Keratinocyte (primary cell): ENCODE results near the gene PGA3. TPM values are rescaled to one million over a fixed set of nuclear protein-coding genes. Genes with fewer than 3 reads are reported as not detected.
"Not testable (repeated sequence)": the region's sequence is repeated elsewhere in the genome, so short reads cannot be mapped to it uniquely, and the experiment has no call there.

Experiments used
- DNase-seq: peaks from one replicate; pipeline ENCODE4 v3.0.0-alpha.2; 2011; ENCODE audit warnings: low read depth, missing footprints, low spot score
- FAIRE-seq: peaks from 2 replicates; lab custom pipeline; 2011; peaks lifted over from hg19 to GRCh38; lab: Jason Lieb, UNC
- H2AFZ ChIP-seq: 2 replicates; pipeline ENCODE4 v1.6.0; 2012; ENCODE audit warnings: low read length, control low read depth, inconsistent platforms; ENCODE audit not compliant: control insufficient read depth
- H3K27ac ChIP-seq: 2 replicates; pipeline ENCODE4 v1.5.1; 2011; ENCODE audit warnings: low read length; ENCODE audit not compliant: control insufficient read depth, insufficient read depth
- H3K27me3 ChIP-seq: 3 replicates; pipeline ENCODE4 v1.6.0; 2011; ENCODE audit warnings: low read length; ENCODE audit not compliant: control insufficient read depth, insufficient read depth; ENCODE audit errors: extremely low read depth
- H3K36me3 ChIP-seq, 2 experiments: 2 replicates in 1 of 2; 3 replicates in 1 of 2; pipeline ENCODE4 v1.5.1; 2011; ENCODE audit warnings: low read length in 2 of 2, mild to moderate bottlenecking in 1 of 2; ENCODE audit not compliant: control insufficient read depth in 2 of 2, insufficient read depth in 2 of 2; ENCODE audit errors: extremely low read depth in 1 of 2
- H3K4me1 ChIP-seq: 3 replicates; pipeline ENCODE4 v1.5.1; 2011; ENCODE audit warnings: low read length; ENCODE audit not compliant: control insufficient read depth, insufficient read depth; ENCODE audit errors: extremely low read depth
- H3K4me2 ChIP-seq: 3 replicates; pipeline ENCODE4 v1.6.0; 2011; ENCODE audit warnings: low read depth, low read length; ENCODE audit not compliant: control insufficient read depth, insufficient read depth; ENCODE audit errors: extremely low read depth
- H3K4me3 ChIP-seq, 3 experiments: fragments of 200-600 bp in 1 of 3; sonication (generic) in 1 of 3; 2 replicates in 2 of 3; 3 replicates in 1 of 3; pipeline ENCODE4 v1.5.1; 2011 to 2016; ENCODE audit warnings: low read length in 3 of 3, mild to moderate bottlenecking in 3 of 3, control low read depth in 2 of 3, inconsistent platforms in 1 of 3, low read depth in 1 of 3, mixed read lengths in 1 of 3, mixed run types in 1 of 3, moderate library complexity in 1 of 3; ENCODE audit not compliant: control insufficient read depth in 2 of 3, insufficient read depth in 2 of 3; ENCODE audit errors: extremely low read depth in 1 of 3
- H3K79me2 ChIP-seq: 2 replicates; pipeline ENCODE4 v1.6.0; 2012; ENCODE audit warnings: low read length; ENCODE audit not compliant: control insufficient read depth, insufficient read depth
- H3K9ac ChIP-seq: 3 replicates; pipeline ENCODE4 v1.6.0; 2011; ENCODE audit warnings: low read length; ENCODE audit not compliant: control insufficient read depth, insufficient read depth; ENCODE audit errors: extremely low read depth
- H3K9me1 ChIP-seq: 3 replicates; pipeline ENCODE4 v1.6.0; 2011; ENCODE audit warnings: low read length; ENCODE audit not compliant: control insufficient read depth, insufficient read depth; ENCODE audit errors: extremely low read depth
- H3K9me3 ChIP-seq: 2 replicates; pipeline ENCODE4 v1.5.1; 2012; ENCODE audit warnings: low read depth, low read length; ENCODE audit not compliant: control insufficient read depth
- H4K20me1 ChIP-seq: 3 replicates; pipeline ENCODE4 v1.6.0; 2011; ENCODE audit warnings: low read length; ENCODE audit not compliant: control insufficient read depth, insufficient read depth; ENCODE audit errors: extremely low read depth
- dilution Hi-C: fragments of 300-500 bp; cut with MboI; formaldehyde crosslinking; loops from one replicate; pipeline ENCODE4 v1.7.0; 2020; ENCODE audit warnings: low sequenced_read_pairs; ENCODE audit not compliant: extremely low pct_ligation_motif_present
- polyA plus RNA-seq, 5 experiments: library from polyadenylated mRNA; depleted of rRNA in 3 of 5; stranded (reverse) in 3 of 5; stranded (forward) in 1 of 5; unstranded in 1 of 5; fragments of >200 nt; gene quantifications; 1 replicate in 1 of 5; 2 replicates in 3 of 5; 3 replicates in 1 of 5; pipeline versions ENCODE4 v1.2.1 to v1.2.3, GENCODE V29; 2011 to 2012; ENCODE audit warnings: missing spikeins in 2 of 5, low read depth in 1 of 5, low replicate concordance in 1 of 5

PGA3 gene
- polyA plus RNA-seq, 1 donor (not counting 4 experiments of a cell fraction or from before 2014, with no cell fraction given), result not detected

GRCh38 chr11:61249201-61249600 lies 45.9 kb downstream of the PGA3 start:
- DNase-seq, H3K27ac ChIP-seq, dilution Hi-C loops, H3K4me1 ChIP-seq, H3K4me3 ChIP-seq, H2AFZ ChIP-seq, H3K36me3 ChIP-seq, H3K79me2 ChIP-seq, H3K4me2 ChIP-seq, FAIRE-seq, H3K27me3 ChIP-seq, H4K20me1 ChIP-seq, H3K9me1 ChIP-seq, H3K9me3 ChIP-seq, H3K9ac ChIP-seq: not testable (repeated sequence)

DNA sequence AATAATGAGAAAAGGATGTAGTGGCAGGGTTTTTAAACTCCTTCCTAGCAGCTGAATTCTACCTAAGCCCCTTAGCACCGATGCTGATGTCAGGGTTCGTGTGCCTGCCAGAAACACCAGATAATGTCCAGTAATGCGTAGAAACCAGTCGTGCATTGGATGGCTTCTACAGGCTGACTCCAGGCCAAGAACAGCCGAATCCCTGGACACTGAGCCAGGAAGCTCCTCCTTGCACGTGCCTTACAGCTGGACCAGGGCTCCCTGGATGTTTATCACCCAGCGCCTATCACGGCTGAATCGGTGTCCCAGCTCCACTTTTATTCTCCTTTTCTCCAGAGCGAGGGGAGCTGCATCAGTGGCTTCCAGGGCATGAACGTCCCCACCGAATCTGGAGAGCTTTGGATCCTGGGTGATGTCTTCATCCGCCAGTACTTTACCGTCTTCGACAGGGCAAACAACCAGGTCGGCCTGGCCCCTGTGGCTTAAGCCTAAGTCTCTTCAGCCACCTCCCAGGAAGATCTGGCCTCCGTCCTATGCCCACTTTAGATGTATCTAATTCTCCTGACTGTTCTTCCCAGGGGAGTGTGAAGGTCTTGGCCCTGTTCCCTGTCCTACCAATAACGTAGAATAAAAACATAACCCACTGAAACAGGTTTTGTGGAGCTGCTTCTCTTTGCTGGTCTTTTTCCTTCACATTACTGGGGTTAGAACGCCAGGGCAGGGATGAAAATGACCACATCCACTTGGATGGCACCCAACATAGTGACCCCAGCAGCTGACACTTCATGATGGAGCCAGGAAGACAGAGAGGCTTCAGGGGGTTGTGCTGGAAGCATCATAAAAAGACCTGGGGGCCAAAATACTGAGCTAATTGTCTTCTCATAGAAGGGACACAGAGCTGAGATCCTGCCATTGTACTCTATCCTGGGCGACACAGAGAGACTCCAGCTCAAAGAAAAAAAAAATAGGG lies 47.8 kb downstream of the PGA3 start:
- H3K9me3 ChIP-seq, H2AFZ ChIP-seq, FAIRE-seq, DNase-seq, H3K4me3 ChIP-seq, H3K27ac ChIP-seq, H3K27me3 ChIP-seq, dilution Hi-C loops, H3K4me1 ChIP-seq, H3K4me2 ChIP-seq, H4K20me1 ChIP-seq, H3K79me2 ChIP-seq, H3K9me1 ChIP-seq, H3K9ac ChIP-seq, H3K36me3 ChIP-seq: not testable (repeated sequence)

GRCh38 chr11:61252332-61252731 lies 49.0 kb downstream of the PGA3 start:
- H3K4me1 ChIP-seq, H3K36me3 ChIP-seq, H3K27ac ChIP-seq, H2AFZ ChIP-seq, FAIRE-seq, H3K27me3 ChIP-seq, H3K9me1 ChIP-seq, H3K79me2 ChIP-seq, H3K4me2 ChIP-seq, dilution Hi-C loops, H3K9ac ChIP-seq, H3K9me3 ChIP-seq, DNase-seq, H3K4me3 ChIP-seq, H4K20me1 ChIP-seq: not testable (repeated sequence)
